Neural progenitor cell (in vitro differentiated cells): ENCODE results near the gene ZNF329.

Experiments used
- EZH2 ChIP-seq: fragments of 200-600 bp; sonication (generic); IDR thresholded peaks from 2 replicates; pipeline ENCODE4 v1.6.1; 2017; ENCODE audit warnings: antibody characterized with exemption, mild to moderate bottlenecking, moderate library complexity
- EZH2phosphoT487 ChIP-seq: fragments of 200-600 bp; sonication (generic); IDR thresholded peaks from 2 replicates; pipeline ENCODE4 v1.6.1; 2017; ENCODE audit warnings: antibody characterized with exemption
- TF ChIP-seq, protein P1 (sequence below): fragments of 200-600 bp; sonication (generic); IDR thresholded peaks from 2 replicates; pipeline ENCODE4 v1.5.1; 2017; ENCODE audit warnings: antibody characterized with exemption, mild to moderate bottlenecking

DNA sequence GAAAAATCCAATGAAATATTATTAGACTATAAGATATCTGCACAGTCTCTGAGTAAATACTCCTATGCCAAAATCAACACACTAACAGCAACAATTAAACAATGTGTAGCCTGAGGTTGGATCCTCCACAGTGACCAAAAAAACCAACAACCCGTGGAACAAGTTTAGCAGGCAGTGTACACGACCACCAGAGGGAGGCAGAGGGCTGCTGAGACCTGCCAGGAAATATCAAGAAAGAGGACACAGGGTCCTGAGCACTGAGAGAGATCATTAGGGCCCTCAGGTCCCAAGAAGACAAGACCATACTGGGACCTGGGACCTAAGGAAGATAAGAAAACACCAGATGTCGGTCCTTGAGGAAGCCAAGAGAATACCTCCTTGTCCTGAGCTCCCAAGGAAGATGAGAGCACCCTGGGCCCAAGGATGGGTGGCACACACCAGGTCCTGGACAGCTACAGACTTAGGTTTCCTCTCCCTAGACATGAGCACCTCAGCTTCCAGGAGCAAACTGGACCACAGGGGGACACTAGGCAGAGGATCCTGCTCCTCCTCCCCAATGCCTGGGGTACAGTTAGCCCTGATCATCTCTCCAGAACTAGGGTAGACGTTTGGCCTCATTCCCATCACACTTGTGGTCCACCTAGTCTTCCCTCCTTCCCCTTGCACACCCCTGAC is 31.4 kb upstream of the ZNF329 start:
- no peak for TF ChIP-seq EZH2
- TF ChIP-seq, protein P1, sequence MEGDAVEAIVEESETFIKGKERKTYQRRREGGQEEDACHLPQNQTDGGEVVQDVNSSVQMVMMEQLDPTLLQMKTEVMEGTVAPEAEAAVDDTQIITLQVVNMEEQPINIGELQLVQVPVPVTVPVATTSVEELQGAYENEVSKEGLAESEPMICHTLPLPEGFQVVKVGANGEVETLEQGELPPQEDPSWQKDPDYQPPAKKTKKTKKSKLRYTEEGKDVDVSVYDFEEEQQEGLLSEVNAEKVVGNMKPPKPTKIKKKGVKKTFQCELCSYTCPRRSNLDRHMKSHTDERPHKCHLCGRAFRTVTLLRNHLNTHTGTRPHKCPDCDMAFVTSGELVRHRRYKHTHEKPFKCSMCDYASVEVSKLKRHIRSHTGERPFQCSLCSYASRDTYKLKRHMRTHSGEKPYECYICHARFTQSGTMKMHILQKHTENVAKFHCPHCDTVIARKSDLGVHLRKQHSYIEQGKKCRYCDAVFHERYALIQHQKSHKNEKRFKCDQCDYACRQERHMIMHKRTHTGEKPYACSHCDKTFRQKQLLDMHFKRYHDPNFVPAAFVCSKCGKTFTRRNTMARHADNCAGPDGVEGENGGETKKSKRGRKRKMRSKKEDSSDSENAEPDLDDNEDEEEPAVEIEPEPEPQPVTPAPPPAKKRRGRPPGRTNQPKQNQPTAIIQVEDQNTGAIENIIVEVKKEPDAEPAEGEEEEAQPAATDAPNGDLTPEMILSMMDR: peak; percentile 55
- TF ChIP-seq EZH2phosphoT487: no peak
